Panc1 (cell line): ENCODE measurements around the gene INHBB. TPM values are rescaled to one million over a fixed set of nuclear protein-coding genes. Genes with fewer than 3 reads are reported as not detected.
"Not testable (repeated sequence)": the region's sequence is repeated elsewhere in the genome, so short reads cannot be mapped to it uniquely, and the experiment has no call there.

ENCODE experiments used
- ATAC-seq: fragments of 200-7000 bp; cut with Tn5 transposase; 2 replicates; pipeline ENCODE4 v1.9.1; 2020; ENCODE audit warnings: mild to moderate bottlenecking, moderate library complexity
- BruUV-seq: library from RNA; stranded (reverse); fragments of 400-500 nt; replicated peaks from 2 replicates; lab custom pipeline; 2021; lab: Mats Ljungman, UMichigan
- CTCF ChIA-PET: fragments of 300-600 bp; sonication (Branson Sonifier 250); formaldehyde crosslinking; loops from one replicate; lab custom pipeline; 2022; ENCODE audit warnings: antibody characterized with exemption; lab: Charles Lee
- POLR2A ChIA-PET: fragments of 300-600 bp; sonication (Branson Sonifier 250); formaldehyde crosslinking; loops from one replicate; lab custom pipeline; 2022; ENCODE audit warnings: antibody characterized with exemption; lab: Charles Lee
- DNase-seq: peaks from one replicate; pipeline ENCODE4 v3.0.0-alpha.2; 2010; ENCODE audit warnings: low read depth, low spot score
- H3K27ac ChIP-seq: 2 replicates; pipeline ENCODE4 v1.5.1; 2011; ENCODE audit warnings: mild to moderate bottlenecking, low read length, inconsistent platforms
- H3K27me3 ChIP-seq: fragments of 200-500 bp; sonication (Bioruptor generic); 2 replicates; pipeline ENCODE4 v1.6.0; 2014; ENCODE audit warnings: low read length, inconsistent platforms; ENCODE audit not compliant: control insufficient read depth, insufficient read depth
- H3K36me3 ChIP-seq: fragments of 200-500 bp; sonication (Bioruptor generic); 2 replicates; pipeline ENCODE4 v1.5.1; 2014; ENCODE audit warnings: inconsistent platforms, mild to moderate bottlenecking, low read length, moderate library complexity; ENCODE audit not compliant: control insufficient read depth, insufficient read depth
- H3K4me1 ChIP-seq: 2 replicates; pipeline ENCODE4 v1.5.1; 2011; ENCODE audit warnings: inconsistent platforms, mild to moderate bottlenecking, low read length, moderate library complexity; ENCODE audit not compliant: control insufficient read depth, insufficient read depth
- H3K4me3 ChIP-seq, 2 experiments: 2 replicates each; pipeline ENCODE4 v1.5.1; 2011 to 2012; ENCODE audit warnings: low read depth in 2 of 2, low read length in 2 of 2, mild to moderate bottlenecking in 2 of 2, inconsistent platforms in 1 of 2, moderate library complexity in 1 of 2
- H3K9me3 ChIP-seq: fragments of 200-500 bp; sonication (Bioruptor generic); 2 replicates; pipeline ENCODE4 v1.5.1; 2014; ENCODE audit warnings: low read depth, mild to moderate bottlenecking, inconsistent platforms, low read length, moderate library complexity; ENCODE audit not compliant: control insufficient read depth, insufficient read depth
- POLR2AphosphoS5 ChIP-seq: IDR thresholded peaks from 2 replicates; pipeline ENCODE4 v1.6.1; 2012; ENCODE audit warnings: mild to moderate bottlenecking, low read depth, low read length, moderate library complexity
- SIN3A ChIP-seq: IDR thresholded peaks from 2 replicates; pipeline ENCODE4 v1.6.1; 2012; ENCODE audit warnings: low read depth, mild to moderate bottlenecking, low read length, moderate library complexity, borderline replicate concordance; ENCODE audit not compliant: insufficient read depth
- TCF7L2 ChIP-seq: IDR thresholded peaks from 2 replicates; pipeline ENCODE4 v1.6.1; 2011; ENCODE audit warnings: mild to moderate bottlenecking, low read depth, low read length, inconsistent platforms
- in situ Hi-C: cut with HindIII; loops from 2 replicates; pipeline ENCODE4 v1.10.0; 2016; ENCODE audit warnings: low sequenced_read_pairs, low pct_unique_long_range_greater_than_20kb
- intact Hi-C: fragments of 100-400 bp; cut with micrococcal nuclease; formaldehyde crosslinking; loops from one replicate; pipeline ENCODE4 v1.10.0; 2022; ENCODE audit not compliant: unreplicated experiment
- total RNA-seq: library from RNA; stranded (reverse); gene quantifications from one replicate; pipeline ENCODE4 v1.2.1, GENCODE V29; 2021; ENCODE audit not compliant: unreplicated experiment
- TF ChIP-seq, protein P1 (sequence below), 2 experiments: IDR thresholded peaks; 2 replicates each; pipeline ENCODE4 v1.6.1; 2011 to 2012; ENCODE audit warnings: low read depth in 2 of 2, control low read depth in 1 of 2, low read length in 1 of 2, mild to moderate bottlenecking in 1 of 2, moderate library complexity in 1 of 2; ENCODE audit not compliant: insufficient read depth in 1 of 2
- TF ChIP-seq, protein P2 (sequence below): fragments of 450-650 bp; IDR thresholded peaks from 2 replicates; pipeline ENCODE4 v1.5.1; 2017; ENCODE audit warnings: mild to moderate bottlenecking

Gene INHBB
- total RNA-seq, 1 experiment from 2014 or later = 38.2 TPM

GRCh38 chr2:120320318-120320851 lies 25.6 kb upstream of the INHBB start:
- DNase-seq (no peak), ATAC-seq (no peak)
- POLR2A ChIA-PET = no interaction called here
- no TSS peak for BruUV-seq
- Histone ChIP-seq H3K36me3 (no peaks in the 10 kb centered on the region), H3K27me3 (no peaks in the 10 kb centered on the region), H3K9me3 (no peaks in the 10 kb centered on the region), H3K4me1 (no peaks in the 10 kb centered on the region), H3K27ac (no peak overlapping the region), H3K4me3 (no peak overlapping the region)
- in situ Hi-C loops = no loop called here
- TF ChIP-seq POLR2AphosphoS5 (no peak), SIN3A (no peak), TCF7L2 (no peak)
- TF ChIP-seq, protein P1, sequence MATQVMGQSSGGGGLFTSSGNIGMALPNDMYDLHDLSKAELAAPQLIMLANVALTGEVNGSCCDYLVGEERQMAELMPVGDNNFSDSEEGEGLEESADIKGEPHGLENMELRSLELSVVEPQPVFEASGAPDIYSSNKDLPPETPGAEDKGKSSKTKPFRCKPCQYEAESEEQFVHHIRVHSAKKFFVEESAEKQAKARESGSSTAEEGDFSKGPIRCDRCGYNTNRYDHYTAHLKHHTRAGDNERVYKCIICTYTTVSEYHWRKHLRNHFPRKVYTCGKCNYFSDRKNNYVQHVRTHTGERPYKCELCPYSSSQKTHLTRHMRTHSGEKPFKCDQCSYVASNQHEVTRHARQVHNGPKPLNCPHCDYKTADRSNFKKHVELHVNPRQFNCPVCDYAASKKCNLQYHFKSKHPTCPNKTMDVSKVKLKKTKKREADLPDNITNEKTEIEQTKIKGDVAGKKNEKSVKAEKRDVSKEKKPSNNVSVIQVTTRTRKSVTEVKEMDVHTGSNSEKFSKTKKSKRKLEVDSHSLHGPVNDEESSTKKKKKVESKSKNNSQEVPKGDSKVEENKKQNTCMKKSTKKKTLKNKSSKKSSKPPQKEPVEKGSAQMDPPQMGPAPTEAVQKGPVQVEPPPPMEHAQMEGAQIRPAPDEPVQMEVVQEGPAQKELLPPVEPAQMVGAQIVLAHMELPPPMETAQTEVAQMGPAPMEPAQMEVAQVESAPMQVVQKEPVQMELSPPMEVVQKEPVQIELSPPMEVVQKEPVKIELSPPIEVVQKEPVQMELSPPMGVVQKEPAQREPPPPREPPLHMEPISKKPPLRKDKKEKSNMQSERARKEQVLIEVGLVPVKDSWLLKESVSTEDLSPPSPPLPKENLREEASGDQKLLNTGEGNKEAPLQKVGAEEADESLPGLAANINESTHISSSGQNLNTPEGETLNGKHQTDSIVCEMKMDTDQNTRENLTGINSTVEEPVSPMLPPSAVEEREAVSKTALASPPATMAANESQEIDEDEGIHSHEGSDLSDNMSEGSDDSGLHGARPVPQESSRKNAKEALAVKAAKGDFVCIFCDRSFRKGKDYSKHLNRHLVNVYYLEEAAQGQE (IDR thresholded peaks at IDR 0.05; ENCODE audit: insufficient read depth in 1 of 2, low read depth in 2 of 2, low read length in 1 of 2) = no peak
- TF ChIP-seq, protein P2, sequence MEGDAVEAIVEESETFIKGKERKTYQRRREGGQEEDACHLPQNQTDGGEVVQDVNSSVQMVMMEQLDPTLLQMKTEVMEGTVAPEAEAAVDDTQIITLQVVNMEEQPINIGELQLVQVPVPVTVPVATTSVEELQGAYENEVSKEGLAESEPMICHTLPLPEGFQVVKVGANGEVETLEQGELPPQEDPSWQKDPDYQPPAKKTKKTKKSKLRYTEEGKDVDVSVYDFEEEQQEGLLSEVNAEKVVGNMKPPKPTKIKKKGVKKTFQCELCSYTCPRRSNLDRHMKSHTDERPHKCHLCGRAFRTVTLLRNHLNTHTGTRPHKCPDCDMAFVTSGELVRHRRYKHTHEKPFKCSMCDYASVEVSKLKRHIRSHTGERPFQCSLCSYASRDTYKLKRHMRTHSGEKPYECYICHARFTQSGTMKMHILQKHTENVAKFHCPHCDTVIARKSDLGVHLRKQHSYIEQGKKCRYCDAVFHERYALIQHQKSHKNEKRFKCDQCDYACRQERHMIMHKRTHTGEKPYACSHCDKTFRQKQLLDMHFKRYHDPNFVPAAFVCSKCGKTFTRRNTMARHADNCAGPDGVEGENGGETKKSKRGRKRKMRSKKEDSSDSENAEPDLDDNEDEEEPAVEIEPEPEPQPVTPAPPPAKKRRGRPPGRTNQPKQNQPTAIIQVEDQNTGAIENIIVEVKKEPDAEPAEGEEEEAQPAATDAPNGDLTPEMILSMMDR = no peak
- intact Hi-C loops = no loop called here
- CTCF ChIA-PET = no interaction called here

DNA sequence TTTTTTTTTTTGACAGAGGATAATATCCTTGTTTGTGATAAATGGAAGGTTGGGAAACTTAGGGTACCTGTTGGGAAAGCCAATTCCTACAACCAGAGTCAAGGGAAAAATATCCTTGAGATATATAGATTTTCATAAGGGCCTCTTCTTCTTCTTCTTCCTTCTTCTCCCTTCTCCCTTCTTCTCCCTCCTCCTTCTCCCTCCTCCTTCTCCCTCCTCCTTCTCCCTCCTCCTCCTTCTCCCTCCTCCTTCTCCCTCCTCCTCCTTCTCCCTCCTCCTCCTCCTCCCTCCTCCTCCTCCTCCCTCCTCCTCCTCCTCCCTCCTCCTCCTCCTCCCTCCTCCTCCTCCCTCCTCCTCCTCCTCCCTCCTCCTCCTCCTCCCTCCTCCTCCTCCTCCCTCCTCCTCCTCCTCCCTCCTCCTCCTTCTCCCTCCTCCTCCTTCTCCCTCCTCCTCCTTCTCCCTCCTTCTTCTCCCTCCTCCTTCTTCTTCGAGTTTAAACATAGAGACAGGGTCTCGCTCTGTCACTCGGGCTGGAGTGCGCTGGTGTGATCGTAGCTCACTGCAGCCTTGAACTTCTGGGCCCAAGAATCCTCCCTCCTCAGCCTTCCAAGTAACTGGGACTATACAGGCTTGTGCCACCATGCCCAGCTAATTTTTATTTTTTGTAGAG lies 24.9 kb upstream of the INHBB start:
- H3K4me1 ChIP-seq, H3K27me3 ChIP-seq, CTCF ChIA-PET, H3K27ac ChIP-seq, POLR2A ChIA-PET, H3K36me3 ChIP-seq, intact Hi-C loops, H3K9me3 ChIP-seq, DNase-seq, ATAC-seq, BruUV-seq, H3K4me3 ChIP-seq, in situ Hi-C loops: not testable (repeated sequence)

DNA sequence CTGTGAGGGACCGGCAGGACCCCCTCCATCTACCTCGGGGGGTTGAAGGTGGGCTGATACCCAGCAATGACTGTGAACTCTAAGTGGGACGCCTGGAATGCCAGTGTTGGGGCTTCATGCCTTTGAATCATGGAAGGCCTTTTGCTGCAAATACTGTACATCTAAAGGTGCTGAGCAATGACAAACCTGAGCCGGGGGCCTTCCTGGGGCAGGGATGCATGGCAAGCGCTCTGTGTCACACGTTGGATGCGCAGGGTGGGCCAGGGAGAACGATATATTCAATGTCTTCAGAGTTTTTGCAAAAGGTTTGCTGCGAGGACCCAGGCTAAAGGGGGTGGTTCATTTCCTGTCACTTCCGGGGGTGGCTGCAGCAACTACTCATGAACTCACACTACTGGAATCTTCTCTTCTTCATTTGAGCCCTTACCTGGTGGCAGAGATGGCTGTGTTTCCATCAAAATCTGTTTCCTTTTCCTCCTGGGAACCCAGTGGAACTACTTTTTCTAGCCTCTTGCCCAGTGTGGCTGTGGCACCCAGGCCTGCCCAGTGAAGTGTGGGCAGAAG lies 24.1 kb upstream of the INHBB start:
- no TSS peak for BruUV-seq
- ChIA-PET CTCF (no interaction called here), POLR2A (no interaction called here)
- H3K4me1 ChIP-seq = no peaks in the 10 kb centered on the region
- no peaks in the 10 kb centered on the region for H3K9me3 ChIP-seq
- H3K27me3 ChIP-seq = no peaks in the 10 kb centered on the region
- TF ChIP-seq SIN3A (no peak), POLR2AphosphoS5 (no peak), TCF7L2 (no peak)
- TF ChIP-seq, protein P2 = no peak
- H3K4me3 ChIP-seq = no peak overlapping the region
- no peak overlapping the region for H3K27ac ChIP-seq
- DNase-seq (no peak), ATAC-seq (no peak)
- in situ Hi-C loops = no loop called here
- intact Hi-C loops = no loop called here
- no peaks in the 10 kb centered on the region for H3K36me3 ChIP-seq
